GM21825 (cell line): Measurements from ENCODE around the gene ESF1.

Experiments
- ATAC-seq: cut with Tn5 transposase; IDR thresholded peaks from one replicate; pipeline ENCODE4 v1.9.1; 2021; ENCODE audit warnings: mild to moderate bottlenecking, moderate library complexity; ENCODE audit not compliant: unreplicated experiment

Gene ESF1

GRCh38 chr20:13684566-13685222 is 100.0 kb downstream of the ESF1 start:
- ATAC-seq = peak; percentile 80

GRCh38 chr20:13683833-13684232 is 100.9 kb downstream of the ESF1 start:
- ATAC-seq = no peak

GRCh38 chr20:13681248-13682125 is 103.2 kb downstream of the ESF1 start:
- ATAC-seq = peak; percentile 70

- ATAC-seq = no peak
These were observed 105.8 kb downstream of the ESF1 start for GRCh38 chr20:13678944-13679343.

GRCh38 chr20:13677241-13677640 is 107.5 kb downstream of the ESF1 start:
- no peak for ATAC-seq

- no peak for ATAC-seq
These were observed 108.0 kb downstream of the ESF1 start for GRCh38 chr20:13676682-13677081.

GRCh38 chr20:13672690-13673089 is 112.0 kb downstream of the ESF1 start:
- no peak for ATAC-seq

- ATAC-seq = no peak
These were observed 112.8 kb downstream of the ESF1 start for GRCh38 chr20:13671916-13672378.

GRCh38 chr20:13671512-13671911 is 113.2 kb downstream of the ESF1 start:
- ATAC-seq = no peak

- no peak for ATAC-seq
These were observed 114.6 kb downstream of the ESF1 start for GRCh38 chr20:13670160-13670559.

GRCh38 chr20:13665709-13666395 is 118.9 kb downstream of the ESF1 start:
- no peak for ATAC-seq
